ENCODE measurements around the gene IMP4.

GRCh38 chr2:130368786-130369185 lies 26.1 kb downstream of the IMP4 start:
- TF ChIP-seq POLR2A (IDR thresholded peaks at IDR 0.05) = no peak
- TF ChIP-seq CTCF (IDR thresholded peaks at IDR 0.05) = no peak
- TF ChIP-seq EP300 (IDR thresholded peaks at IDR 0.05) = no peak
